Cardiac septum (tissue), 1 donor: Measurements from ENCODE around the gene RILP. TPM values are rescaled to one million over a fixed set of nuclear protein-coding genes. Genes with fewer than 3 reads are reported as not detected.

ENCODE experiments used
- DNase-seq: peaks from one replicate; pipeline ENCODE4 v3.0.0-alpha.2; 2020; ENCODE audit warnings: low spot score
- intact Hi-C: fragments of 100-400 bp; cut with DNase I; formaldehyde crosslinking; loops from one replicate; pipeline ENCODE4 v1.14.0; 2022
- total RNA-seq: library from RNA; stranded (reverse); fragmentation: NEBNext Ultra II Directional; extraction: Animal tissue kit (Norgen Biotek cat#: 25700); gene quantifications from one replicate; pipeline ENCODE4 v1.2.1, GENCODE V29; 2021
- donor health status: DM: no; HTN: no; CAD: no.

RILP gene
- total RNA-seq, 1 donor from 2014 or later = 49.8 TPM

GRCh38 chr17:1612400-1612799 is 37.3 kb downstream of the RILP start:
- no peak for DNase-seq
- intact Hi-C loops = no loop called here

GRCh38 chr17:1611715-1612114 is 38.0 kb downstream of the RILP start:
- DNase-seq = no peak
- intact Hi-C loops = no loop called here

DNA sequence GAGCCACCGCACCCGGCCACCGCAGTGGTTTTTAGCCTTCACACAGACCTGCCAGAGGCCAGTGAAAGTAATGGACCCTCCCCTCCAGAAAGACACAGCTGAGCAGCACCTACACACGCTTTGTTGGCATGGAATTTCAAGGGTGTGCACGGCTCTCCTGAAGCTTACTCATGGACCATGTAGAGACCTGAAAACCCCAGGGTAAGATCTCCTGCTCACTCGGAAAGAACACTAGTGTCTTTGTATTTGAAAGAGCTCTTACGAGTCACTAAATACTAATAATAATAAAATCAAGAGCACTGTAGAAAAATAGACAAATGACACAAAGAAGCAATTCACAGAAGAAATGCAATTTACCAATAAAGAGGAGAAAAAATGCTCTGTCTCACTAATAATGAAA is 41.0 kb downstream of the RILP start:
- intact Hi-C loops = no loop called here
- DNase-seq = no peak

GRCh38 chr17:1607971-1608320 is 41.7 kb downstream of the RILP start:
- intact Hi-C loops = no loop called here
- DNase-seq = no peak

DNA sequence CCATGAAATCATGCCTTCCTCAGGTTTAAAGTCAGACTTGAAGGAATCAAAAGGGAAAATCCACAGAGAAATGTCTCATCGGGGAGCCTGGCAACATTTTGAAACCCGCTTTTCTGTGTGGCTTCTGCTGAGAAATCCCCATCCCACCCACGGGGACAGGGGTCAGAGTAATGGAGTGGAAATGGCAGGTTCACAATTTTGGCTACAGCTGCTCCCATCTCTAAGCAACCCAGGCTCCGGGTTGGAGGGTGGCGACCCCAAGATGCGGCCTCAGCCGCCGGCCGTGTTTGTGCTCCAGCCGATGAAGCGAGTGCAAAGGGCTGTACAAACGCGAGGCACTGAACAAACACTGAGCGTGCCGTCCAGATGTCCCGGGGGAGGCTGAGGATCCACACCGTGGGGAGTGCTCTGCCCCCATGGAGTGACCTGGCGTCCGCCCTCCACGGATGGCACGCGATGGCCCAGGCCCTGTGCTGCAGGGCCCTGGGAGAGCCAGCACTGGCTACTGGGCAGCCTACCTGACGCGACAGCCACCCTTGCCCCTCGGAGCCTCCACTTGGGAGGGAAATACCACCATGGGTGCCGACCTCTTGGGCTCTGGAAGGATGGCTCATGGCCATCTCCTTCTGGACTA is 43.2 kb downstream of the RILP start:
- DNase-seq = no peak
- intact Hi-C loops = no loop called here

- no peak for DNase-seq
- intact Hi-C loops = no loop called here
Measured at GRCh38 chr17:1605681-1606351, 43.9 kb downstream of the RILP start.

GRCh38 chr17:1604831-1605528 is 44.7 kb downstream of the RILP start:
- no peak for DNase-seq
- intact Hi-C loops = no loop called here

DNA sequence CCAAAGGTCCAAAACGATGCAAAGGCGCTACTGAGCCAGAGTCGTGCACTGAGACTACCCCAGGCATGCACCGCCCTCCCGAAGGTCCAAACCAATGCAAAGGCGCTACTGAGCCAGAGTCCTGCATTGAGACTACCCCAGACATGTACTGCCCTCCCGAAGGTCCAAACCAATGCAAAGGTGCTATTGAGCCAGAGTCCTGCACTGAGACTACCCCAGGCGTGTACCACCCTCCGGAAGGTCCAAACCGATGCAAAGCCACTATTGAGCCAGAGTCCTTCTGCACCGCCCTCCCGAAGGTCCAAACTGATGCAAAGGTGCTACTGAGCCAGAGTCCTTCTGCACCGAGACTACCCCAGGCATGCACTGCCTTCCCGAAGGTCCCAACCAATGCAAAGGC is 48.1 kb downstream of the RILP start:
- intact Hi-C loops = no loop called here
- no peak for DNase-seq

- intact Hi-C loops = no loop called here
- no peak for DNase-seq
Measured at GRCh38 chr17:1598399-1599095, 51.1 kb downstream of the RILP start.

GRCh38 chr17:1597861-1598342 is 51.8 kb downstream of the RILP start:
- no peak for DNase-seq
- intact Hi-C loops = no loop called here

Other genes starting within 250 kb of the RILP start
- 582 TPM for gene YWHAE, start 249.6 kb downstream of the RILP start, total RNA-seq
- gene CRK, start 193.6 kb downstream of the RILP start, total RNA-seq = 43.4 TPM
- 209 TPM for gene MYO1C, start 157.2 kb downstream of the RILP start, total RNA-seq
- gene INPP5K, start 133.3 kb downstream of the RILP start, total RNA-seq = 34.2 TPM
- 49.9 TPM for gene PITPNA, start 87.1 kb downstream of the RILP start, total RNA-seq
- gene SLC43A2, start 21.0 kb downstream of the RILP start, total RNA-seq = 4.8 TPM
- gene SCARF1, start 4.1 kb downstream of the RILP start, total RNA-seq = 10.9 TPM
- 162 TPM for gene PRPF8, start 35.0 kb upstream of the RILP start, total RNA-seq
- 2.6 TPM for gene TLCD2, start 60.5 kb upstream of the RILP start, total RNA-seq
- gene WDR81, start 74.8 kb upstream of the RILP start, total RNA-seq = 7.2 TPM
- 1.2 TPM for gene SERPINF2, start 93.0 kb upstream of the RILP start, total RNA-seq
- 163 TPM for gene SERPINF1, start 112.2 kb upstream of the RILP start, total RNA-seq
- gene SMYD4, start 180.0 kb upstream of the RILP start, total RNA-seq = 8.8 TPM
- 76.7 TPM for gene RPA1, start 180.1 kb upstream of the RILP start, total RNA-seq